ENCODE measurements around the gene ELAVL4. TPM values are rescaled to one million over a fixed set of nuclear protein-coding genes. Genes with fewer than 3 reads are reported as not detected.

ELAVL4 gene
- not detected in 2 replicates for total RNA-seq

GRCh38 chr1:50108497-50109059 lies at the start of gene ELAVL4:
TSS of gene ELAVL4 (plus strand) at chr1:50108920. CDS start at chr1:50109190, 270 bp downstream.

Other genes starting within 250 kb of the ELAVL4 start
- gene AGBL4, start 85.0 kb upstream of the ELAVL4 start, total RNA-seq = not detected in 2 replicates

Data from articular chondrocyte of knee joint (primary cell).